Gastrocnemius medialis (tissue), 4 donors: Measurements from ENCODE around the gene ZNF124. TPM values are rescaled to one million over a fixed set of nuclear protein-coding genes. Genes with fewer than 3 reads are reported as not detected.
A peak's percentile ranks its signal among the peaks of the same experiment; 100 is the strongest.
"Not testable (repeated sequence)": the region's sequence is repeated elsewhere in the genome, so short reads cannot be mapped to it uniquely, and the experiment has no call there.

Experiments
- ATAC-seq, 2 donors: fragments of 150-250 bp; one replicate each; pipeline ENCODE4 v1.9.1; 2016
- DNase-seq, 2 donors: peaks; one replicate each; pipeline ENCODE4 v3.0.0-alpha.2; 2019
- H3K27ac ChIP-seq, 4 donors: fragments of 200-600 bp; sonication (generic); 1 replicate in 1 of 4; 2 replicates in 3 of 4; pipeline ENCODE4 v1.5.1; 2016 to 2018; ENCODE audit warnings: mild to moderate bottlenecking in 2 of 4, moderate library complexity in 1 of 4
- H3K27me3 ChIP-seq, 3 donors: fragments of 200-600 bp; sonication (generic) in 2 of 3; 1 replicate in 1 of 3; 2 replicates in 2 of 3; pipeline versions ENCODE4 v1.5.1 to v1.6.0; 2016 to 2019; ENCODE audit warnings: mild to moderate bottlenecking in 1 of 3, moderate library complexity in 1 of 3
- H3K36me3 ChIP-seq, 2 donors: fragments of 200-600 bp; sonication (generic) in 1 of 2; one replicate each; pipeline ENCODE4 v1.5.1; 2017 to 2018
- H3K4me1 ChIP-seq, 2 donors: fragments of 200-600 bp; sonication (generic) in 1 of 2; one replicate each; pipeline ENCODE4 v1.5.1; 2016 to 2017; ENCODE audit warnings: mild to moderate bottlenecking in 2 of 2
- H3K4me3 ChIP-seq, 4 donors: fragments of 200-600 bp; sonication (generic) in 3 of 4; 1 replicate in 1 of 4; 2 replicates in 3 of 4; pipeline ENCODE4 v1.5.1; 2016 to 2019; ENCODE audit warnings: mild to moderate bottlenecking in 2 of 4
- H3K9me3 ChIP-seq, 3 donors: fragments of 200-600 bp; sonication (generic) in 2 of 3; 1 replicate in 1 of 3; 2 replicates in 2 of 3; pipeline ENCODE4 v1.5.1; 2016 to 2019
- POLR2A ChIP-seq, 2 donors: fragments of 450-650 bp; IDR thresholded peaks; one replicate each; pipeline ENCODE4 v1.6.1; 2017; ENCODE audit warnings: antibody characterized with exemption in 2 of 2, mild to moderate bottlenecking in 2 of 2, moderate library complexity in 2 of 2
- in situ Hi-C, 4 donors: fragments of 200-750 bp; cut with MboI; loops; one replicate each; pipeline versions ENCODE4 v1.15.0 to v1.8.0; 2017; ENCODE audit warnings: low sequenced_read_pairs in 4 of 4
- intact Hi-C: fragments of 100-400 bp; cut with DNase I; formaldehyde crosslinking; loops from one replicate; pipeline ENCODE4 v1.15.1; 2023; ENCODE audit warnings: low total_unique reads
- total RNA-seq, 4 donors: library from RNA; depleted of rRNA; stranded (reverse); fragments of >200 nt; gene quantifications; one replicate each; pipeline versions ENCODE4 v1.1.0 to v1.2.3, GENCODE V29; 2016
- TF ChIP-seq, protein P1 (sequence below), 5 experiments: fragments of 450-650 bp in 3 of 5; fragments of 200-600 bp in 2 of 5; sonication (generic) in 2 of 5; IDR thresholded peaks in 4 of 5; conservative IDR thresholded peaks in 1 of 5; 1 replicate in 4 of 5; 2 replicates in 1 of 5; pipeline ENCODE4 v1.5.1; 2016 to 2019; ENCODE audit warnings: antibody characterized with exemption in 5 of 5, mild to moderate bottlenecking in 3 of 5, moderate library complexity in 3 of 5

The ZNF124 gene
- total RNA-seq, 4 donors from 2014 or later, result 5.4 to 10.3 (median 7.1) TPM

DNA sequence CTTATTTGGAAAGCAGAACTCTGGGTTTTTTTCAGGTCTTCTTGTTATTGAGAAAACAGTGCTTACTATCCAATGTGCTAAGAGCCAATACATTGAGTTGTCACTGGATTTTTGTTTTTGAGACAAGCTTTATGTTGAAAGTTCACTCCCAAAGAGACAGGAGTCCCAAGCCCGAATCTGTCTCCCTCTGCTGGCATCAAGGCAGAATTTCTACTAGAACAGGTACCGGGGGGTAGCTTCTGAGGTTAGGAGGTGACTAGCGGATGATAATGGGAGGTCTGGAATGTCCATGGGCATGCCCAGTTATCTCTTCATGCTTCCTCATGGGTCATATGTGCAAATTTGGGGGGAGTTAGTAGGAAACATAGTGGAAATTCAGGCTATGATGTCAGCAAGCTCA is 25.1 kb downstream of the ZNF124 start:
- Histone ChIP-seq H3K36me3 (peaks cover 0 to 23% of the 10 kb centered on the region in 2 donors), H3K4me1 (no peaks in the 10 kb centered on the region), H3K9me3 (peaks cover 0 to 17% (median 6%) of the 10 kb centered on the region in 3 donors), H3K4me3 (no peak overlapping the region), H3K27ac (no peak overlapping the region), H3K27me3 (no peaks in the 10 kb centered on the region)
- intact Hi-C loops (no loop called here), in situ Hi-C loops (no loop called here)
- ATAC-seq (no peak), DNase-seq (no peak)
- no peak for TF ChIP-seq POLR2A (IDR thresholded peaks at IDR 0.05)
- TF ChIP-seq, protein P1, sequence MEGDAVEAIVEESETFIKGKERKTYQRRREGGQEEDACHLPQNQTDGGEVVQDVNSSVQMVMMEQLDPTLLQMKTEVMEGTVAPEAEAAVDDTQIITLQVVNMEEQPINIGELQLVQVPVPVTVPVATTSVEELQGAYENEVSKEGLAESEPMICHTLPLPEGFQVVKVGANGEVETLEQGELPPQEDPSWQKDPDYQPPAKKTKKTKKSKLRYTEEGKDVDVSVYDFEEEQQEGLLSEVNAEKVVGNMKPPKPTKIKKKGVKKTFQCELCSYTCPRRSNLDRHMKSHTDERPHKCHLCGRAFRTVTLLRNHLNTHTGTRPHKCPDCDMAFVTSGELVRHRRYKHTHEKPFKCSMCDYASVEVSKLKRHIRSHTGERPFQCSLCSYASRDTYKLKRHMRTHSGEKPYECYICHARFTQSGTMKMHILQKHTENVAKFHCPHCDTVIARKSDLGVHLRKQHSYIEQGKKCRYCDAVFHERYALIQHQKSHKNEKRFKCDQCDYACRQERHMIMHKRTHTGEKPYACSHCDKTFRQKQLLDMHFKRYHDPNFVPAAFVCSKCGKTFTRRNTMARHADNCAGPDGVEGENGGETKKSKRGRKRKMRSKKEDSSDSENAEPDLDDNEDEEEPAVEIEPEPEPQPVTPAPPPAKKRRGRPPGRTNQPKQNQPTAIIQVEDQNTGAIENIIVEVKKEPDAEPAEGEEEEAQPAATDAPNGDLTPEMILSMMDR (IDR thresholded peaks at IDR 0.05 in 4 of 5, conservative IDR thresholded peaks at IDR 0.05 in 1 of 5), result no peak

DNA sequence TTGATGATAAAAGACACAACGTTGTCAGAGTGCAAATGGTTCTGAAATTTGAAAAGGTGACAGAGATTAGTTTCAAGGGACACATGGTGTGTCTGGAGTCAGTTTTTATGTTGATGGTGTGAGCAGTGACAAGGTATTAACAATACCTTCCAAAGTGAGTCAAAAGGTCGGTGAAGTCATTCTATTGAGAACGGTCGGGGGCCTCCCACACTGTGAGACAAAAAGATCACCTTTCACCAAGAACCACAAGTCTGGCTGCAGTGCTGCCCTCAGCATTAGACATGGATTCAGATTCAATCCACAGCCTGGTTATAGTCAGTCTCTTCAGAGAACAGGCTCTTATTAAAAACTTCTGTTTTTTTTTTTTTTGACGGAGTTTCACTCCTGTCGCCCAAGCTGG is 26.5 kb downstream of the ZNF124 start:
- TF ChIP-seq, protein P1 (IDR thresholded peaks at IDR 0.05 in 4 of 5, conservative IDR thresholded peaks at IDR 0.05 in 1 of 5), result no peak
- TF ChIP-seq POLR2A (IDR thresholded peaks at IDR 0.05), result no peak
- Histone ChIP-seq H3K36me3 (peaks cover 0 to 23% of the 10 kb centered on the region in 2 donors), H3K27ac (no peak overlapping the region), H3K27me3 (no peaks in the 10 kb centered on the region), H3K4me1 (no peaks in the 10 kb centered on the region), H3K9me3 (peaks cover 0 to 17% (median 6%) of the 10 kb centered on the region in 3 donors), H3K4me3 (no peak overlapping the region)
- no peak for DNase-seq
- no peak for ATAC-seq
- intact Hi-C loops (no loop called here), in situ Hi-C loops (no loop called here)

DNA sequence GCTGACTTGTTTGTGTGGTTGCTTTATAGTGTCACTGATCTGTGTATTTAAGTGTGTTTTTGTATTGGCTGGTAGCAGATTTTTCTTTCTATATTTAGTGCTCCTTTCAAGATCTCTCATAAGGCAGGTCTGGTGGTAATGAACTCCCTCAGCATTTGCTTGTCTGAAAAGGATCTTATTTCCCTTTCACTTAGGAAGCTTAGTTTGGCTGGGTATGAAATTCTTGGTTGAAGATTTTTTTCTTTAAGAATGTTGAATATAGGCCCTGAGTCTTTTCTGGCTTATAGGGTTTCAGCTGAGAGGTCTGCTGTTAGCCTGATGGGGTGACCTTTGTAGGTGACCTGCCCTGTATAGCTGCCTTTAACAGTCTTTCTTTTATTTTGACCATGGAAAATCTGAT is 32.3 kb downstream of the ZNF124 start:
- peaks cover 0 to 27% (median 3%) of the 10 kb centered on the region in 3 donors for H3K9me3 ChIP-seq
- in situ Hi-C loops, result not testable (repeated sequence)

GRCh38 chr1:247131236-247131635 is 40.6 kb downstream of the ZNF124 start:
- peaks cover 0 to 5% of the 10 kb centered on the region in 2 donors for H3K4me1 ChIP-seq
- TF ChIP-seq, protein P1 (IDR thresholded peaks at IDR 0.05 in 4 of 5, conservative IDR thresholded peaks at IDR 0.05 in 1 of 5), result no peak
- TF ChIP-seq POLR2A (IDR thresholded peaks at IDR 0.05), result no peak
- peaks cover 0 to 4% of the 10 kb centered on the region in 2 donors for H3K36me3 ChIP-seq
- intact Hi-C loops, result no loop called here
- H3K27ac ChIP-seq, result no peak overlapping the region
- in situ Hi-C loops, result no loop called here
- ATAC-seq (no peak), DNase-seq (no peak)
- peaks cover 4 to 9% (median 6%) of the 10 kb centered on the region in 3 donors for H3K9me3 ChIP-seq
- H3K27me3 ChIP-seq, result no peaks in the 10 kb centered on the region
- no peak overlapping the region for H3K4me3 ChIP-seq

More for the DNA sequence above, 32.3 kb downstream of the ZNF124 start:
- DNase-seq, H3K27me3 ChIP-seq, H3K27ac ChIP-seq, H3K4me1 ChIP-seq, ATAC-seq, H3K36me3 ChIP-seq, intact Hi-C loops: not testable (repeated sequence)
- peak overlapping the region in 1 of 4 donors; percentile 25 for H3K4me3 ChIP-seq

DNA sequence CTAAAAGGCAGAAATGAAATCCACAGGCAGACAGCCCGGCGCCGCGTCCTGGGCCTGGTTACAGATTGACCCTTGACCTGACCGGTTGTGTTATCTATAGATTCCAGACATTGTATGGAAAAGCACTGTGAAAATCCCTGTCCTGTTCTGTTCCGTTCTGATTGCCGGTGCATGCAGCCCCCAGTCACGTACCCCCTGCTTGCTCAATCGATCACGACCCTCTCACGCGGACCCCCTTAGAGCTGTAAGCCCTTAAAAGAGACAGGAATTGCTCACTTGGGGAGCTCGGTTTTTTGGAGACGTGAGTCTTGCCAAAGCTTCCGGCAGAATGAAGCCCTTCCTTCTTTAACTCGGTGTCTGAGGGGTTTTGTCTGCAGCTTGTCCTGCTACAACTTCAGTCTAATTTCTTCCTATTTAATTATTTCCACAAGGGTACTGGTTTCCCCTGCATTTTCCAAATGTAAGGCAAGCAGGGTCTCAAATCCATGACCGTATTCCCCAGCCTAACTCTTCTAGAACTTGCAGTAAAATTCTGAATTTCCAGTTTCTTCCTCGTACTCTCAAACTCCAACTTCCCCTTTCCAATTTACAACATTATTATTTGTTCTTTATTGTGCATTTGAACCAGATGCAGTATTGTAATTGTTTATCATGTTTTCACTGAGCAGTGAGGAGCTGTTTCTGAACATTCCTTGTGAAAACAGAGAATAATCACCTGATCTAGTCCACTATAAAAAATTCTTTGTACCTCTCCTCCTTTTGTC is 44.1 kb downstream of the ZNF124 start:
- H3K27me3 ChIP-seq, H3K27ac ChIP-seq, H3K36me3 ChIP-seq, ATAC-seq, in situ Hi-C loops, H3K4me1 ChIP-seq, DNase-seq, H3K9me3 ChIP-seq: not testable (repeated sequence)
- intact Hi-C loops, result loop anchor here (5.0 kb wide), 1 partner anchor 40 kb away; no protein-coding TSS in a partner anchor
- peak overlapping the region in 1 of 4 donors; percentile 2 for H3K4me3 ChIP-seq

DNA sequence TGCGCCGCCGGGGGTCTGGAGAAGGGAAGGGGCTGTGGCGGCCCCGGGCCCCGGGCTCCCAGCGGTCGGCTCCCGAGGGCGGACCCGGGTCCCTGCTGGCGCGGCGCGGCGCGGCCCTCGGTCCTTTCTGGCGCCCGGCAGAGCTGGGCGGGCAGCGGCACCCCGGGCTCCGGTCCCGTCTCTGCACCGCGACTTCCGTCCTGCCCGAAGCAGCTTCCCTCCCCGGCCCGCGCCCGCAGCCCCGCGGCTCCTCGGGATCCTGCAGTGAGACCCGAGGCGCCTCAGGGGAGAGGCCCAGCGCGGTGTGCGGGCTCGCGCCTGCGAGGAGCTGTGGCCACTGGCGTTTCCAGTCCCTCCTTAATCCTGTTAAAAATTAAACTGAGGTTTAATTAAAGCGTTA is 45.2 kb downstream of the ZNF124 start:
- H3K27ac ChIP-seq, H3K4me1 ChIP-seq, H3K36me3 ChIP-seq, DNase-seq, H3K4me3 ChIP-seq, H3K27me3 ChIP-seq, in situ Hi-C loops, H3K9me3 ChIP-seq: not testable (repeated sequence)
- peak; percentile 66 to 73 for ATAC-seq
- intact Hi-C loops, result loop anchor here (5.0 kb wide), 1 partner anchor 41 kb away; no protein-coding TSS in a partner anchor

GRCh38 chr1:247126166-247126565 is 45.7 kb downstream of the ZNF124 start:
- intact Hi-C loops, result loop anchor here (5.0 kb wide), 1 partner anchor 41 kb away; no protein-coding TSS in a partner anchor
- H3K27ac ChIP-seq, result peak overlapping the region in 1 of 4 donors; percentile 17
- DNase-seq, H3K4me1 ChIP-seq, H3K36me3 ChIP-seq, H3K4me3 ChIP-seq, H3K9me3 ChIP-seq, in situ Hi-C loops, H3K27me3 ChIP-seq: not testable (repeated sequence)
- peak; percentile 96 to 99 for ATAC-seq
